ENCODE data around the gene IFT80. TPM values are rescaled to one million over a fixed set of nuclear protein-coding genes. Genes with fewer than 3 reads are reported as not detected.

Gene IFT80
- total RNA-seq, 1 experiment from 2014 or later: 26.9 TPM

- Mint-ChIP-seq H3K9me3 (peaks cover 8% of the 10 kb centered on the region), H3K27ac (no peak overlapping the region), H3K36me3 (peaks cover 47% of the 10 kb centered on the region), H3K27me3 (ENCODE audit: low read depth) (no peaks in the 10 kb centered on the region), H3K4me3 (peak overlapping the region; percentile 91), H3K4me1 (peaks cover 32% of the 10 kb centered on the region)
- TF ChIP-seq RELA (CRISPR knock-in tag; IDR thresholded peaks at IDR 0.05; ENCODE audit: borderline replicate concordance) (no peak), FOXP1 (CRISPR knock-in tag; IDR thresholded peaks at IDR 0.05; ENCODE audit: borderline replicate concordance) (no peak), ZNF138 (CRISPR knock-in tag; conservative IDR thresholded peaks at IDR 0.05) (no peak), NFE2L1 (CRISPR knock-in tag; IDR thresholded peaks at IDR 0.05) (no peak), MXD4 (CRISPR knock-in tag; IDR thresholded peaks at IDR 0.05; ENCODE audit: borderline replicate concordance) (no peak), ZNF121 (CRISPR knock-in tag; IDR thresholded peaks at IDR 0.05) (no peak), HMGA2 (CRISPR knock-in tag; IDR thresholded peaks at IDR 0.05) (no peak), NFATC4 (CRISPR knock-in tag; IDR thresholded peaks at IDR 0.05) (no peak), MAX (CRISPR knock-in tag; IDR thresholded peaks at IDR 0.05) (no peak), RORB (CRISPR knock-in tag; IDR thresholded peaks at IDR 0.05) (no peak), CREB1 (CRISPR knock-in tag; IDR thresholded peaks at IDR 0.05) (no peak), E2F5 (CRISPR knock-in tag; IDR thresholded peaks at IDR 0.05) (no peak), JAZF1 (CRISPR knock-in tag; IDR thresholded peaks at IDR 0.05) (no peak)
- TF ChIP-seq, protein P1, sequence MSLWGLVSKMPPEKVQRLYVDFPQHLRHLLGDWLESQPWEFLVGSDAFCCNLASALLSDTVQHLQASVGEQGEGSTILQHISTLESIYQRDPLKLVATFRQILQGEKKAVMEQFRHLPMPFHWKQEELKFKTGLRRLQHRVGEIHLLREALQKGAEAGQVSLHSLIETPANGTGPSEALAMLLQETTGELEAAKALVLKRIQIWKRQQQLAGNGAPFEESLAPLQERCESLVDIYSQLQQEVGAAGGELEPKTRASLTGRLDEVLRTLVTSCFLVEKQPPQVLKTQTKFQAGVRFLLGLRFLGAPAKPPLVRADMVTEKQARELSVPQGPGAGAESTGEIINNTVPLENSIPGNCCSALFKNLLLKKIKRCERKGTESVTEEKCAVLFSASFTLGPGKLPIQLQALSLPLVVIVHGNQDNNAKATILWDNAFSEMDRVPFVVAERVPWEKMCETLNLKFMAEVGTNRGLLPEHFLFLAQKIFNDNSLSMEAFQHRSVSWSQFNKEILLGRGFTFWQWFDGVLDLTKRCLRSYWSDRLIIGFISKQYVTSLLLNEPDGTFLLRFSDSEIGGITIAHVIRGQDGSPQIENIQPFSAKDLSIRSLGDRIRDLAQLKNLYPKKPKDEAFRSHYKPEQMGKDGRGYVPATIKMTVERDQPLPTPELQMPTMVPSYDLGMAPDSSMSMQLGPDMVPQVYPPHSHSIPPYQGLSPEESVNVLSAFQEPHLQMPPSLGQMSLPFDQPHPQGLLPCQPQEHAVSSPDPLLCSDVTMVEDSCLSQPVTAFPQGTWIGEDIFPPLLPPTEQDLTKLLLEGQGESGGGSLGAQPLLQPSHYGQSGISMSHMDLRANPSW (CRISPR knock-in tag; conservative IDR thresholded peaks at IDR 0.05; ENCODE audit: low read depth): no peak
- TF ChIP-seq, protein P2, sequence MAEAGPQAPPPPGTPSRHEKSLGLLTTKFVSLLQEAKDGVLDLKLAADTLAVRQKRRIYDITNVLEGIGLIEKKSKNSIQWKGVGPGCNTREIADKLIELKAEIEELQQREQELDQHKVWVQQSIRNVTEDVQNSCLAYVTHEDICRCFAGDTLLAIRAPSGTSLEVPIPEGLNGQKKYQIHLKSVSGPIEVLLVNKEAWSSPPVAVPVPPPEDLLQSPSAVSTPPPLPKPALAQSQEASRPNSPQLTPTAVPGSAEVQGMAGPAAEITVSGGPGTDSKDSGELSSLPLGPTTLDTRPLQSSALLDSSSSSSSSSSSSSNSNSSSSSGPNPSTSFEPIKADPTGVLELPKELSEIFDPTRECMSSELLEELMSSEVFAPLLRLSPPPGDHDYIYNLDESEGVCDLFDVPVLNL (CRISPR knock-in tag; IDR thresholded peaks at IDR 0.05; ENCODE audit: borderline replicate concordance, low read depth): no peak
- TF ChIP-seq, protein P3, sequence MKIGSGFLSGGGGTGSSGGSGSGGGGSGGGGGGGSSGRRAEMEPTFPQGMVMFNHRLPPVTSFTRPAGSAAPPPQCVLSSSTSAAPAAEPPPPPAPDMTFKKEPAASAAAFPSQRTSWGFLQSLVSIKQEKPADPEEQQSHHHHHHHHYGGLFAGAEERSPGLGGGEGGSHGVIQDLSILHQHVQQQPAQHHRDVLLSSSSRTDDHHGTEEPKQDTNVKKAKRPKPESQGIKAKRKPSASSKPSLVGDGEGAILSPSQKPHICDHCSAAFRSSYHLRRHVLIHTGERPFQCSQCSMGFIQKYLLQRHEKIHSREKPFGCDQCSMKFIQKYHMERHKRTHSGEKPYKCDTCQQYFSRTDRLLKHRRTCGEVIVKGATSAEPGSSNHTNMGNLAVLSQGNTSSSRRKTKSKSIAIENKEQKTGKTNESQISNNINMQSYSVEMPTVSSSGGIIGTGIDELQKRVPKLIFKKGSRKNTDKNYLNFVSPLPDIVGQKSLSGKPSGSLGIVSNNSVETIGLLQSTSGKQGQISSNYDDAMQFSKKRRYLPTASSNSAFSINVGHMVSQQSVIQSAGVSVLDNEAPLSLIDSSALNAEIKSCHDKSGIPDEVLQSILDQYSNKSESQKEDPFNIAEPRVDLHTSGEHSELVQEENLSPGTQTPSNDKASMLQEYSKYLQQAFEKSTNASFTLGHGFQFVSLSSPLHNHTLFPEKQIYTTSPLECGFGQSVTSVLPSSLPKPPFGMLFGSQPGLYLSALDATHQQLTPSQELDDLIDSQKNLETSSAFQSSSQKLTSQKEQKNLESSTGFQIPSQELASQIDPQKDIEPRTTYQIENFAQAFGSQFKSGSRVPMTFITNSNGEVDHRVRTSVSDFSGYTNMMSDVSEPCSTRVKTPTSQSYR (CRISPR knock-in tag; IDR thresholded peaks at IDR 0.05): no peak
- TF ChIP-seq, protein P4, sequence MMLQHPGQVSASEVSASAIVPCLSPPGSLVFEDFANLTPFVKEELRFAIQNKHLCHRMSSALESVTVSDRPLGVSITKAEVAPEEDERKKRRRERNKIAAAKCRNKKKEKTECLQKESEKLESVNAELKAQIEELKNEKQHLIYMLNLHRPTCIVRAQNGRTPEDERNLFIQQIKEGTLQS (CRISPR knock-in tag; conservative IDR thresholded peaks at IDR 0.05): no peak
- TF ChIP-seq, protein P5, sequence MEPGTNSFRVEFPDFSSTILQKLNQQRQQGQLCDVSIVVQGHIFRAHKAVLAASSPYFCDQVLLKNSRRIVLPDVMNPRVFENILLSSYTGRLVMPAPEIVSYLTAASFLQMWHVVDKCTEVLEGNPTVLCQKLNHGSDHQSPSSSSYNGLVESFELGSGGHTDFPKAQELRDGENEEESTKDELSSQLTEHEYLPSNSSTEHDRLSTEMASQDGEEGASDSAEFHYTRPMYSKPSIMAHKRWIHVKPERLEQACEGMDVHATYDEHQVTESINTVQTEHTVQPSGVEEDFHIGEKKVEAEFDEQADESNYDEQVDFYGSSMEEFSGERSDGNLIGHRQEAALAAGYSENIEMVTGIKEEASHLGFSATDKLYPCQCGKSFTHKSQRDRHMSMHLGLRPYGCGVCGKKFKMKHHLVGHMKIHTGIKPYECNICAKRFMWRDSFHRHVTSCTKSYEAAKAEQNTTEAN (CRISPR knock-in tag; IDR thresholded peaks at IDR 0.05): no peak
- TF ChIP-seq, protein P6, sequence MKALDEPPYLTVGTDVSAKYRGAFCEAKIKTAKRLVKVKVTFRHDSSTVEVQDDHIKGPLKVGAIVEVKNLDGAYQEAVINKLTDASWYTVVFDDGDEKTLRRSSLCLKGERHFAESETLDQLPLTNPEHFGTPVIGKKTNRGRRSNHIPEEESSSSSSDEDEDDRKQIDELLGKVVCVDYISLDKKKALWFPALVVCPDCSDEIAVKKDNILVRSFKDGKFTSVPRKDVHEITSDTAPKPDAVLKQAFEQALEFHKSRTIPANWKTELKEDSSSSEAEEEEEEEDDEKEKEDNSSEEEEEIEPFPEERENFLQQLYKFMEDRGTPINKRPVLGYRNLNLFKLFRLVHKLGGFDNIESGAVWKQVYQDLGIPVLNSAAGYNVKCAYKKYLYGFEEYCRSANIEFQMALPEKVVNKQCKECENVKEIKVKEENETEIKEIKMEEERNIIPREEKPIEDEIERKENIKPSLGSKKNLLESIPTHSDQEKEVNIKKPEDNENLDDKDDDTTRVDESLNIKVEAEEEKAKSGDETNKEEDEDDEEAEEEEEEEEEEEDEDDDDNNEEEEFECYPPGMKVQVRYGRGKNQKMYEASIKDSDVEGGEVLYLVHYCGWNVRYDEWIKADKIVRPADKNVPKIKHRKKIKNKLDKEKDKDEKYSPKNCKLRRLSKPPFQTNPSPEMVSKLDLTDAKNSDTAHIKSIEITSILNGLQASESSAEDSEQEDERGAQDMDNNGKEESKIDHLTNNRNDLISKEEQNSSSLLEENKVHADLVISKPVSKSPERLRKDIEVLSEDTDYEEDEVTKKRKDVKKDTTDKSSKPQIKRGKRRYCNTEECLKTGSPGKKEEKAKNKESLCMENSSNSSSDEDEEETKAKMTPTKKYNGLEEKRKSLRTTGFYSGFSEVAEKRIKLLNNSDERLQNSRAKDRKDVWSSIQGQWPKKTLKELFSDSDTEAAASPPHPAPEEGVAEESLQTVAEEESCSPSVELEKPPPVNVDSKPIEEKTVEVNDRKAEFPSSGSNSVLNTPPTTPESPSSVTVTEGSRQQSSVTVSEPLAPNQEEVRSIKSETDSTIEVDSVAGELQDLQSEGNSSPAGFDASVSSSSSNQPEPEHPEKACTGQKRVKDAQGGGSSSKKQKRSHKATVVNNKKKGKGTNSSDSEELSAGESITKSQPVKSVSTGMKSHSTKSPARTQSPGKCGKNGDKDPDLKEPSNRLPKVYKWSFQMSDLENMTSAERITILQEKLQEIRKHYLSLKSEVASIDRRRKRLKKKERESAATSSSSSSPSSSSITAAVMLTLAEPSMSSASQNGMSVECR (CRISPR knock-in tag; IDR thresholded peaks at IDR 0.05; ENCODE audit: borderline replicate concordance): no peak
- ChIA-PET CTCF (no interaction called here), POLR2A (no interaction called here)
- ATAC-seq (no peak), DNase-seq (ENCODE audit: low spot score) (no peak)
Measured at GRCh38 chr3:160447544-160447943, 48.5 kb upstream of the IFT80 start.

All from WTC11 (cell line).